ENCODE results near the gene TP53. TPM values are rescaled to one million over a fixed set of nuclear protein-coding genes. Genes with fewer than 3 reads are reported as not detected.
"Not testable (repeated sequence)": the region's sequence is repeated elsewhere in the genome, so short reads cannot be mapped to it uniquely, and the experiment has no call there.

TP53 gene
- total RNA-seq, 1 donor from 2014 or later = 168 TPM

DNA sequence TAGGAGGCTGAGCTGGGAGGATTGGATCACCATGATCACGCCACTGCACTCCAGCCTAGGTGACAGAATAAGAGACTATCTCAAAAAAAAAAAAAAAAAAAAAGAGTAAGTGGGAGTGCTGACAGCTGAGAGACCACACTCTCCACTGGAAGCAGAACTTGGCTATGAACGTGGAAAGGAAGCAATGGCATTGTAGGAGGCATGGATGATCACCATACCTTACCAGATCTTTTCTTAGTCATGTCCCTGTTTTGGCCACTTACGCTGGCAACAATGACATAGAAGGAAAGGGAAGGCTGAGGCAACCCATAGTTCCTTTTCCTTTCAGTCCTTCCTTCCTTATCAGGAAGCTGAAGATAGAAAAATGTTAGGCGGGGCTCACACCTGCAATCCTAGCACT, 40.3 kb downstream of the TP53 start:
- no peak for DNase-seq (ENCODE audit: low read depth)
- H3K27me3 ChIP-seq (ENCODE audit: control insufficient read depth, insufficient read depth, low read length) = peaks cover 23% of the 10 kb centered on the region
- no peaks in the 10 kb centered on the region for H3K36me3 ChIP-seq (ENCODE audit: control insufficient read depth, insufficient read depth, low read length)
- no peak overlapping the region for H3K4me3 ChIP-seq (ENCODE audit: low read depth, low read length)
- TF ChIP-seq, protein P1, sequence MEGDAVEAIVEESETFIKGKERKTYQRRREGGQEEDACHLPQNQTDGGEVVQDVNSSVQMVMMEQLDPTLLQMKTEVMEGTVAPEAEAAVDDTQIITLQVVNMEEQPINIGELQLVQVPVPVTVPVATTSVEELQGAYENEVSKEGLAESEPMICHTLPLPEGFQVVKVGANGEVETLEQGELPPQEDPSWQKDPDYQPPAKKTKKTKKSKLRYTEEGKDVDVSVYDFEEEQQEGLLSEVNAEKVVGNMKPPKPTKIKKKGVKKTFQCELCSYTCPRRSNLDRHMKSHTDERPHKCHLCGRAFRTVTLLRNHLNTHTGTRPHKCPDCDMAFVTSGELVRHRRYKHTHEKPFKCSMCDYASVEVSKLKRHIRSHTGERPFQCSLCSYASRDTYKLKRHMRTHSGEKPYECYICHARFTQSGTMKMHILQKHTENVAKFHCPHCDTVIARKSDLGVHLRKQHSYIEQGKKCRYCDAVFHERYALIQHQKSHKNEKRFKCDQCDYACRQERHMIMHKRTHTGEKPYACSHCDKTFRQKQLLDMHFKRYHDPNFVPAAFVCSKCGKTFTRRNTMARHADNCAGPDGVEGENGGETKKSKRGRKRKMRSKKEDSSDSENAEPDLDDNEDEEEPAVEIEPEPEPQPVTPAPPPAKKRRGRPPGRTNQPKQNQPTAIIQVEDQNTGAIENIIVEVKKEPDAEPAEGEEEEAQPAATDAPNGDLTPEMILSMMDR (IDR thresholded peaks at IDR 0.05; ENCODE audit: insufficient read depth, low read length, poor library complexity, severe bottlenecking) = no peak

DNA sequence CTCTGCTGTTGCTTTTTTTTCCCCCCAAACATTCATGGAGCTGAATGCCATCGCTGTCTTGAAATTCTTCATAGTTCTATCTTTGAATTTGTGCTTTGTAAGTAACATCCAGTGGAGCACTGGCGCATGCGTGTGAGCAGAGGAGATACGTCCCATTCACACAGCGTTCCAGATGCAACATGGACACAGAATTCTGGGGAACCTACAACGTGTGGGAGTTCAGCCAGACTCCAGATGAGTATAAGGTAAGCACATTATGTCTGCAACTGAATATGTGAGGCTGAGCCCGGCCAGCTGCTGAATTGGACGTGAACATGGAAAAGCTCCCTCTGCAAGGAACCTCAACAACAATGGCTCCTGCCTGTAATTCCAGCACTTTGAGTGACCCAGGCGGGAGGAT, 40.8 kb downstream of the TP53 start:
- no peak for DNase-seq (ENCODE audit: low read depth)
- Histone ChIP-seq H3K27me3 (ENCODE audit: control insufficient read depth, insufficient read depth, low read length) (peaks cover 18% of the 10 kb centered on the region), H3K4me3 (ENCODE audit: low read depth, low read length) (no peak overlapping the region), H3K36me3 (ENCODE audit: control insufficient read depth, insufficient read depth, low read length) (no peaks in the 10 kb centered on the region)
- TF ChIP-seq, protein P1 (IDR thresholded peaks at IDR 0.05; ENCODE audit: insufficient read depth, low read length, poor library complexity, severe bottlenecking) = no peak

DNA sequence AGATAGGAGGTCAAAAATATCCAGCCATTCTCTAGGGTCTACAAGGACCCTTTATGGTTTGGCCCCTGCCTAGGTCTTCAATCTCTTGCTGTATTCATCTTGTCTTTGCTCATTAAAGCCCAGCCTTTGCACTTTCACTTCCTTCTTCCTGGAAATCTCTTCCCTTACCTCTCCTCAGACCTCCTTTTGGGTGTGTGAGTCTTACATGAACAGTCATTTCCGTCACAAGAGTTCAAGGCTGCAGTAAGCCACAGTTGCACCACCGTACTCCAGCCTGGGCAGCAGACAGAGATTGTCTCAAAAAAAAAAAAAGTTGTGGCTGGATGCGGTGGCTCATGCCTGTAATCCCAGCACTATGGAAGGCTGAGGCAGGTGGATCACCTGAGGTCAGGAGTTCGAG, 42.5 kb downstream of the TP53 start:
- peaks cover under 1% of the 10 kb centered on the region for H3K27me3 ChIP-seq (ENCODE audit: control insufficient read depth, insufficient read depth, low read length)
- TF ChIP-seq, protein P1 (IDR thresholded peaks at IDR 0.05; ENCODE audit: insufficient read depth, low read length, poor library complexity, severe bottlenecking) = no peak
- no peaks in the 10 kb centered on the region for H3K36me3 ChIP-seq (ENCODE audit: control insufficient read depth, insufficient read depth, low read length)
- DNase-seq (ENCODE audit: low read depth) = no peak
- no peak overlapping the region for H3K4me3 ChIP-seq (ENCODE audit: low read depth, low read length)

DNA sequence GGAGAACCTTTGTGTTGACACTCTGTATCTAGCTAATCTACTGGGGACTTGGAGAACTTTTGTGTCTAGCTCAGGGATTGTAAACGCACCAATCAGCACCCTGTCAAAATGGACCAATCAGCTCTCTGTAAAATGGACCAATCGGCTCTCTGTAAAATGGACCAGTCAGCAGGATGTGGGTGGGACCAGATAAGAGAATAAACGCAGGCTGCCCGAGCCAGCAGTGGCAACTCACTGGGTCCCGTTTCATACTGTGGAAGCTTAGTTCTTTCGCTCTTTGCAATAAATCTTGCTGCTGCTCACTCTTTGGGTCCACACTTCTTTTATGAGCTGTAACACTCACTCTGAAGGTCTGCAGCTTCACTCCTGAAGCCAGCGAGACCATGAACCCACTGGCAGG, 45.7 kb downstream of the TP53 start:
- DNase-seq (ENCODE audit: low read depth); H3K4me3 ChIP-seq (ENCODE audit: low read depth, low read length); H3K36me3 ChIP-seq (ENCODE audit: control insufficient read depth, insufficient read depth, low read length); H3K27me3 ChIP-seq (ENCODE audit: control insufficient read depth, insufficient read depth, low read length): not testable (repeated sequence)

DNA sequence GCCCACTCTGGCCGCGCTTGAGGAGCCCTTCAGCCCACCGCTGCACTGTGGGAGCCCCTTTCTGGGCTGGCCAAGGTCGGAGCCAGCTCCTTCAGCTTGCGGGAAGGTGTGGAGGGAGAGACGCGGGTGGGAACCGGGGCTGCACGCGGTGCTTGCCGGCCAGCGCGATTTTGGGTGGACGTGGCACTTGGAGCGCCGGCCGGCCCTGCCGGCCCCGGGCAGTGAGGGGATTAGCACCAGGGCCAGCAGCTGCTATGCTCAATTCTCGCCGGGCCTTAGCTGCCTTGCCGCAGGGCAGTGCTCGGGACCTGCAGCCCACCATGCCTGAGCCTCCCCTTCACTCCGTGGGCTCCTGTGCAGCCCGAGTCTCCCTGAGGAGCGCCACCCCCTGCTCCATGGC, 46.5 kb downstream of the TP53 start:
- TF ChIP-seq, protein P1 (IDR thresholded peaks at IDR 0.05; ENCODE audit: insufficient read depth, low read length, poor library complexity, severe bottlenecking) = no peak
- H3K36me3 ChIP-seq (ENCODE audit: control insufficient read depth, insufficient read depth, low read length) = no peaks in the 10 kb centered on the region
- no peaks in the 10 kb centered on the region for H3K27me3 ChIP-seq (ENCODE audit: control insufficient read depth, insufficient read depth, low read length)
- H3K4me3 ChIP-seq (ENCODE audit: low read depth, low read length) = no peak overlapping the region
- DNase-seq (ENCODE audit: low read depth) = no peak

DNA sequence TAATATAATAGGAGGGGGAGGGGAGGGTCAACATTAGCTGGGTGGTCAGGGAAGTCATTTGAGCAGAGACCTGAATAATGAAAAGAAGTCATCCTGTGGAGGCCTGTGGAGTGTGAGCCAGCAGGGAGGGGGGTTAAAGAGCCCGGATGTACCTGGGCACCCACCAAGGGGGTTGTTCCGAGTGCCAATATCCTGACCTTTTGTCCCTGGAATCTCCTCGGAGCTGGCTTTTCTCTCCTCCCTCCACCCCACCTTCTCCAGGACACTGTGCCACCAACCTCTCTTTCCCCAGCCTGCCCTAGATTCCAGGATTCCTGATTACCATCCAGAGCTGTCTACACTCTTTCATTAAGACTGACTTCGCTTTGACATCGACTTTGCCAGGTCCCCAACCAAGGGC, 51.1 kb downstream of the TP53 start:
- H3K36me3 ChIP-seq (ENCODE audit: control insufficient read depth, insufficient read depth, low read length) = no peaks in the 10 kb centered on the region
- H3K4me3 ChIP-seq (ENCODE audit: low read depth, low read length) = no peak overlapping the region
- no peak for DNase-seq (ENCODE audit: low read depth)
- H3K27me3 ChIP-seq (ENCODE audit: control insufficient read depth, insufficient read depth, low read length) = peaks cover 2% of the 10 kb centered on the region
- TF ChIP-seq, protein P1 (IDR thresholded peaks at IDR 0.05; ENCODE audit: insufficient read depth, low read length, poor library complexity, severe bottlenecking) = no peak

Measured in kidney epithelial cell (primary cell).